GM18861 (cell line): ENCODE results near the gene ATP5PD.

Experiments used
- ATAC-seq: cut with Tn5 transposase; IDR thresholded peaks from one replicate; pipeline ENCODE4 v1.9.1; 2021; ENCODE audit not compliant: unreplicated experiment

Gene ATP5PD

GRCh38 chr17:75001915-75002843, 44.6 kb downstream of the ATP5PD start:
- ATAC-seq: no peak

- no peak for ATAC-seq
Observed at GRCh38 chr17:74999523-74999922, 47.2 kb downstream of the ATP5PD start.

DNA sequence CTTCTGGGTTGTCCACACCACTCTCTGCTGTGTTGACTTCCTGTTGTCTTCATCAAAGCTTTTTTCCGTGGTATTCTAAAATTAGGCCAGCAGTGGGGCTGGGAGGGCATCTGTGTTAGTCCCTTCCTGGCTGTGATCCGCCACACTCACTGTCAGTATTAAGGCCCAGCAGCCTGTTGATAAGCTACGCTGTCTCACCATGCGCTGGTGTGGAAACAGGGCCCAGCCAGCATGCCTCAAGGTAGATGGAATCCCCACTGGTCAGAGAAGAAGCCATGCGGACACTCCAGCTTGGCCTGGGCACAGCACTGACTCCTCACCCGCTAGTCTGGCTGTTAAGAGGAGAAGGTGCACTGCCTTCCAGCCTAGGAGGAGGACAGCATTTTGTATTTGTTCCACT, 48.0 kb downstream of the ATP5PD start:
- ATAC-seq: no peak

- no peak for ATAC-seq
Observed at GRCh38 chr17:74995847-74996246, 50.9 kb downstream of the ATP5PD start.

DNA sequence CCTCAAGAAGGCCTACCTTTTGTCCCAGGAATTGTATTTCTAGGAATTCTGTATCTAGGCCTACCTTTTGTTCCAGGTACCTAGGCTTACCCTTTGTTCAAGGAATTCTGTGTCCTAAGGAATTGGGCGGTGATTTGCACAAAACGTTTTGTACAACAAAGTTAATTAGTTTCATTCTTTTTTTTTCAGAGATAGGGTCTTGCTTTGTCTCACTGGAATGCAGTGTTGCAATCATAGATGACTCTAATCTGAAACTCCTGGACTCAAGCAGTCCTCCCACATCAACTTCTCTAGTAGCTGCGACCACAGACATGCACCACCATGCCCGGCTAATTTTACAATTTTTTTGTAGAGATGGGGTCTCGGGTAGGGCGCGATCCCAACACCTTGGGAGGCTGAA, 52.3 kb downstream of the ATP5PD start:
- no peak for ATAC-seq

- no peak for ATAC-seq
Observed at GRCh38 chr17:74992223-74992622, 54.5 kb downstream of the ATP5PD start.

- ATAC-seq: no peak
Observed at GRCh38 chr17:74990581-74991105, 56.1 kb downstream of the ATP5PD start.
